Measurements from ENCODE around the gene PGM2L1. TPM values are rescaled to one million over a fixed set of nuclear protein-coding genes. Genes with fewer than 3 reads are reported as not detected.

The PGM2L1 gene
- total and polyA plus RNA-seq, 2 of the 13 experiments (the other 11 are each of a cell fraction or from before 2014, with no cell fraction given): 0.57 to 1.2 TPM

GRCh38 chr11:74443071-74443864 lies 45.0 kb upstream of the PGM2L1 start:
- ChIA-PET CTCF (ENCODE audit: low intra/inter-chr PET ratio, low total read pairs) (no interaction called here), POLR2A (no interaction called here)
- no TSS peak for BruUV-seq (replicated peaks)
- peak; percentile 62 for TF ChIP-seq ZNF629 (CRISPR knock-in tag; conservative IDR thresholded peaks at IDR 0.05)
- TF ChIP-seq, protein P1, sequence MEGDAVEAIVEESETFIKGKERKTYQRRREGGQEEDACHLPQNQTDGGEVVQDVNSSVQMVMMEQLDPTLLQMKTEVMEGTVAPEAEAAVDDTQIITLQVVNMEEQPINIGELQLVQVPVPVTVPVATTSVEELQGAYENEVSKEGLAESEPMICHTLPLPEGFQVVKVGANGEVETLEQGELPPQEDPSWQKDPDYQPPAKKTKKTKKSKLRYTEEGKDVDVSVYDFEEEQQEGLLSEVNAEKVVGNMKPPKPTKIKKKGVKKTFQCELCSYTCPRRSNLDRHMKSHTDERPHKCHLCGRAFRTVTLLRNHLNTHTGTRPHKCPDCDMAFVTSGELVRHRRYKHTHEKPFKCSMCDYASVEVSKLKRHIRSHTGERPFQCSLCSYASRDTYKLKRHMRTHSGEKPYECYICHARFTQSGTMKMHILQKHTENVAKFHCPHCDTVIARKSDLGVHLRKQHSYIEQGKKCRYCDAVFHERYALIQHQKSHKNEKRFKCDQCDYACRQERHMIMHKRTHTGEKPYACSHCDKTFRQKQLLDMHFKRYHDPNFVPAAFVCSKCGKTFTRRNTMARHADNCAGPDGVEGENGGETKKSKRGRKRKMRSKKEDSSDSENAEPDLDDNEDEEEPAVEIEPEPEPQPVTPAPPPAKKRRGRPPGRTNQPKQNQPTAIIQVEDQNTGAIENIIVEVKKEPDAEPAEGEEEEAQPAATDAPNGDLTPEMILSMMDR (CRISPR knock-in tag; IDR thresholded peaks at IDR 0.05): peak; percentile 58
- TF ChIP-seq STAG1 (CRISPR knock-in tag; IDR thresholded peaks at IDR 0.05): peak; percentile 41
- peak; percentile 23; the same call in 1 of the 2 replicates for TF ChIP-seq SMC3 (IDR thresholded peaks at IDR 0.05; ENCODE audit: low read length)
- TF ChIP-seq ZNF746 (CRISPR knock-in tag; IDR thresholded peaks at IDR 0.05): no peak
- Histone ChIP-seq H3K4me1 (ENCODE audit: insufficient read depth, low read length) (peaks cover 19% of the 10 kb centered on the region; the same call in 1 of the 2 replicates), H3K9me3 (ENCODE audit: low read length) (no peaks in the 10 kb centered on the region), H3K9ac (ENCODE audit: insufficient read depth, low read depth, low read length) (no peak overlapping the region), H3K4me2 (ENCODE audit: low read depth, low read length) (peak overlapping the region; percentile 16; the same call in 1 of the 2 replicates), H3K27ac (ENCODE audit: extremely low read length, insufficient read depth, low read length) (no peak overlapping the region), H4K20me1 (ENCODE audit: insufficient read depth, low read length) (no peaks in the 10 kb centered on the region), H3K36me3 (replicated peaks in 1 of 2; ENCODE audit: control insufficient read depth in 1 of 2, insufficient read depth in 2 of 2, low read length in 2 of 2) (no peaks in the 10 kb centered on the region), H3K4me3 (replicated peaks in 1 of 3; ENCODE audit: insufficient read depth in 1 of 3, low read depth in 2 of 3, low read length in 3 of 3) (no peak overlapping the region; a peak in 1 of 6 replicates), H2AFZ (ENCODE audit: low read length) (no peak overlapping the region), H3K27me3 (ENCODE audit: control insufficient read depth in 1 of 2, insufficient read depth in 2 of 2, low read length in 2 of 2) (peaks cover 0 to 4% of the 10 kb centered on the region in 2 experiments; a peak in 2 of 5 replicates), H3K79me2 (ENCODE audit: insufficient read depth, low read length) (no peaks in the 10 kb centered on the region)
- ATAC-seq (peak; percentile 87), DNase-seq (ENCODE audit: low spot score) (peak; percentile 56), FAIRE-seq (peak; percentile 21)
- in situ Hi-C loops (cut with HindIII; ENCODE audit: extremely low pct_ligation_motif_present, low pct_unique_long_range_greater_than_20kb) (loop anchor here (10.0 kb wide), 1 partner anchor 48 kb away; the partner anchor contains the start of gene PGM2L1), intact Hi-C loops (cut with micrococcal nuclease; ENCODE audit: unreplicated experiment) (no loop called here)
- 26% methylated on average over 8 of the region's 8 CpGs for WGBS (ENCODE audit: low lambda C conversion rate)

DNA sequence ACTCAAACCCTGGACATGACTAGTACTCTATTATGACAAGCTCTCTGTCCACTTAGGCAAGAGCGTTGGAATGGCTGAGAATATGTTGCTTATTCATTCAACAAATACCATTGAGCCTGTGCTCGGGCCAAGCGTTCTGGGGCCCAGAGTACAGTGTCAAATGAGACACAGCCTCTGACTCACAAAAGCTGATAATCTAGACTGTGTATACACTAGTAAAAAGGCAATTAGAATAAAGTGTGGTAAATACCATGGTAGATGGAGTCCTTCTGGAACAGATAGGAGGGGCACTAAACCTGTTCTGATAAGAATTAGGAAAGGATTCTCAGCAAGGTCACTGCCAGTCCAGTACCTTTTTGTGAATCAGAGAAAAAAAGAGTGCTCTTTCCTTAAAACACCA lies 44.4 kb upstream of the PGM2L1 start:
- WGBS (ENCODE audit: low lambda C conversion rate): 2% methylated on average over 3 of the region's 3 CpGs
- Histone ChIP-seq H3K27ac (ENCODE audit: extremely low read length, insufficient read depth, low read length) (no peak overlapping the region), H3K9me3 (ENCODE audit: low read length) (no peaks in the 10 kb centered on the region), H2AFZ (ENCODE audit: low read length) (no peak overlapping the region), H3K4me3 (replicated peaks in 1 of 3; ENCODE audit: insufficient read depth in 1 of 3, low read depth in 2 of 3, low read length in 3 of 3) (no peak overlapping the region), H3K4me2 (ENCODE audit: low read depth, low read length) (0 out of 2 replicates have a peak overlapping the region, but pooled peaks have one; percentile 16), H4K20me1 (ENCODE audit: insufficient read depth, low read length) (no peaks in the 10 kb centered on the region), H3K36me3 (replicated peaks in 1 of 2; ENCODE audit: control insufficient read depth in 1 of 2, insufficient read depth in 2 of 2, low read length in 2 of 2) (no peaks in the 10 kb centered on the region), H3K79me2 (ENCODE audit: insufficient read depth, low read length) (no peaks in the 10 kb centered on the region), H3K9ac (ENCODE audit: insufficient read depth, low read depth, low read length) (no peak overlapping the region), H3K27me3 (ENCODE audit: control insufficient read depth in 1 of 2, insufficient read depth in 2 of 2, low read length in 2 of 2) (peaks cover 0 to 4% of the 10 kb centered on the region in 2 experiments; a peak in 2 of 5 replicates), H3K4me1 (ENCODE audit: insufficient read depth, low read length) (peaks cover 19% of the 10 kb centered on the region; the same call in 1 of the 2 replicates)
- in situ Hi-C loops (cut with HindIII; ENCODE audit: extremely low pct_ligation_motif_present, low pct_unique_long_range_greater_than_20kb): loop anchor here (10.0 kb wide), 1 partner anchor 48 kb away; the partner anchor contains the start of gene PGM2L1
- intact Hi-C loops (cut with micrococcal nuclease; ENCODE audit: unreplicated experiment): no loop called here
- ChIA-PET CTCF (ENCODE audit: low intra/inter-chr PET ratio, low total read pairs) (no interaction called here), POLR2A (no interaction called here)
- no peak for DNase-seq (ENCODE audit: low spot score)
- no peak for FAIRE-seq
- ATAC-seq: peak; percentile 47
- no TSS peak for BruUV-seq (replicated peaks)
- TF ChIP-seq ZBTB7B (CRISPR knock-in tag; IDR thresholded peaks at IDR 0.05) (no peak), ZNF768 (CRISPR knock-in tag; IDR thresholded peaks at IDR 0.05) (no peak), ZSCAN31 (CRISPR knock-in tag; IDR thresholded peaks at IDR 0.05; ENCODE audit: low read depth) (no peak), HOXA7 (CRISPR knock-in tag; IDR thresholded peaks at IDR 0.05) (no peak), YY1 (IDR thresholded peaks at IDR 0.05; ENCODE audit: insufficient read depth, insufficient replicate concordance, low read depth, low read length) (no peak), ZFP36 (IDR thresholded peaks at IDR 0.05; ENCODE audit: borderline replicate concordance, low read depth, low read length, partially characterized antibody) (no peak), GABPA (IDR thresholded peaks at IDR 0.05; ENCODE audit: low read depth, low read length) (no peak), GABPA (CRISPR knock-in tag; IDR thresholded peaks at IDR 0.05; ENCODE audit: low read depth) (no peak), HNRNPK (IDR thresholded peaks at IDR 0.05; ENCODE audit: low read depth, low read length, poor library complexity, severe bottlenecking) (no peak), ZNF251 (CRISPR knock-in tag; IDR thresholded peaks at IDR 0.05) (no peak)
- TF ChIP-seq, protein P2, sequence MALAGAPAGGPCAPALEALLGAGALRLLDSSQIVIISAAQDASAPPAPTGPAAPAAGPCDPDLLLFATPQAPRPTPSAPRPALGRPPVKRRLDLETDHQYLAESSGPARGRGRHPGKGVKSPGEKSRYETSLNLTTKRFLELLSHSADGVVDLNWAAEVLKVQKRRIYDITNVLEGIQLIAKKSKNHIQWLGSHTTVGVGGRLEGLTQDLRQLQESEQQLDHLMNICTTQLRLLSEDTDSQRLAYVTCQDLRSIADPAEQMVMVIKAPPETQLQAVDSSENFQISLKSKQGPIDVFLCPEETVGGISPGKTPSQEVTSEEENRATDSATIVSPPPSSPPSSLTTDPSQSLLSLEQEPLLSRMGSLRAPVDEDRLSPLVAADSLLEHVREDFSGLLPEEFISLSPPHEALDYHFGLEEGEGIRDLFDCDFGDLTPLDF (CRISPR knock-in tag; IDR thresholded peaks at IDR 0.05): no peak
